NCI-H2227 (cell line): ENCODE measurements around the gene ATF6.

Experiments
- DNase-seq: peaks from one replicate; lab custom pipeline; 2025; ENCODE audit not compliant: unreplicated experiment; lab: John Stamatoyannopoulos, UW

ATF6 gene

DNA sequence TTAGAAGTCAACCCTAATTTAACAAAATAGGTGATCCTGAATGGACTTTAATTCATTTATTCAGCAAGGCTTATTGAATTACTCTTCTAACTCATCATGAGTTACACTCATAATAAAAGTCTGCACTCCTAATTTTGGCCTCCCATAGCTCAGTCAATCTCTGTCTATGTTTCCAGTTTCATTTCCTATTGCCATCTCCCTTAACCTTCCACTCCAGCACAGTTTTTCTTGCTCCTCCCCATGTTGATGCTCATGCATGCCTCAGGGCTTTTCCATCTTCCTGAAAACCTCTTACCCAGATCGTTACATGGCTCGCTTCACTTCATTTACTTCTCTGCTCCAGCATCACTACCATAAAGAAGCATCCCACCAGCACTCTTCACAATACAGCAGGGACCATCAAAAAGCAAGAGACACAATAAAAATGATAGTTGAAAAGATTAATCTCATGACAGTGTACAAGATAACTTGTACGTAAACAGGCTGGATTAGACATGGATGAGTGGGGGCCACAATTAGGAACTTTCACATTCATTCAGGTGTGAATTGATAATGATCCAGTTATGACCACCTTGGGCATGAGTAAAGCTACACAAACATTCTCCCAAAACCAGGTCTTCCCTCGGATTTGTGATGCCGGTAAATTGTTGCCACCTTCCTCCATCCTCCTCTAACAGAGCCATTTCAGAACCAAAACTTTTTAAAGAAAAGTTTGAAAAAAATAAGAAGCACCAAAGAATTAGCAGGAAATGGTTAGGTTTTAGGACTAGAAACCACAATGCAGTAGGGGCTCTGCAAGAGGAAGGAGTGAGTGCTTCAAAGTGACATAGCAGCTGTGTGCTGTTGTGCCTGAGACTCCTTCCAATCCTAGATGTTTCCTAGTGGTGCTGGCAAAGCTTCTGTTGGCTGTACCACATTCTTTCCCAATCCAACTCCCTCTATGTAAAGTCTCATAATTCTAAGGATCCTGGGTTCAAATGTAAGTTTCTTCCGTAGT, 167.8 kb downstream of the ATF6 start:
- DNase-seq, result no peak

DNA sequence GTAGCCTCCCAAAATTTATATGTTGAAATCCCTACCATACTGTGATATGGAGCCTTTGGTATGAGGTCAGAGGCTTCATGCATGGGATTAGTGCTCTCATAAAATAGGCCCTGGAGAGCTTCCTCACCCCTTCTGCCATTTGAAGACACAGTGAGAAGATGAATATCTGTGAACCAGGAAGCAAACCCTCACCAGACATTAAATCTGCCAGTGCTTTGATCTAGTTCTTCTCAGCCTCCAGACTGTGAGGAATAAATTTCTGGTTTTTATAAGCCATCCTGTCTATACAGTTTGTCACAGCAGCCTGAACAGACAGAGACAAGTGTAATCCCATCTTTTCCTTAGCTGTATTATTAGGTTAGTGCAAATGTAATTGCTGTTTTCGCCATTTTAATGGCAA, 169.1 kb downstream of the ATF6 start:
- DNase-seq, result no peak

DNA sequence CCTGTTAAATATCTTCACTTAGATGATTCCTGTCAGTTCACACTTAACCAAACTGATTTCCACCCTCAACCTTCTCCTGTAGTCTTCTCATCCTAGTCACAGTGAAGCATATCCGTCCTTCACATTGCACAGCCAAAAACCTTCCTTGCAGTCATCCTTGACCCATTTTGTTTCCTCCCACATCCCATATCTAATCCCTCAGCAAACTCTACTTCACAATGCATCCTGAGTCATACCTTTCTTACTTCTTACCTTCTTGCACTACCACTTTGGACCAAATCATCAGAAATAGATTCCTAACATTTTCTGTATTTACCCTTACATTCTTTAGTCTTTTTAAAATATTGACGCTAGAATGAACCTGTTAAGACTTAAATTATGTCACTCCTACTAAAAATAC, 170.7 kb downstream of the ATF6 start:
- no peak for DNase-seq

DNA sequence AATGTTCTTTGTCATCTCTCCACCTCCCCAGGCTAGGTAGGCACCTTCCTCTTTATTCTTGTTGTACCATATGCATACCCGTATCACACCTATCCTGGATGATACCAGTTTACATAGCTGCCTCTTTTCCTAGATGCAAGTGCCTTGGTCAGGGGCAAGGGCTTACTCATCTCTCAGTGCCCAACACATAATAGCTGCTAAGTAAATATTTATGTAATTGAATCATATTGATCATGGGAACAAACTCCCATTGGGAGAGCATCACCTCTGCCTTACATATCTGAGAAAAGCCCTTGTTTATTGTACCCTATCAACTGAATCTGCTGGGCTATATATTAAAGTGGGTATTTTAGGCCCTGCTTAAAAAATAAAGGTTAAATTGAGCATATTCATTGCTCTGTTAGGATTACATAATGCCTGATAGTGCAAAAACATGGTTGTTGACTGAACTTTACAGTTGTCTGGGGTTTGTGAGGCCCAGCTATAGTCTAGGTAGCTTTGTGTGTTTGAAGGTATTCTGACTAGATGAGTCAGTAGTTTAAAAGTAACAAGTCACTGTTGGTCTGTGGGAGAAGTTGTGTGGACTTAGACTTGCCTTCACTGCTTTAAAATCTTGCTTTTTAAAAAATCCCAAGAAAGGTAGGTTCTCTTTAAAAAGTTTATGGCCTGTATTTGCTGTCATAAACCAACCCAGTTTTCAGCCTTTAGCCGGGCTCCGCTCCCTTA, 174.9 kb downstream of the ATF6 start:
- DNase-seq, result no peak

DNA sequence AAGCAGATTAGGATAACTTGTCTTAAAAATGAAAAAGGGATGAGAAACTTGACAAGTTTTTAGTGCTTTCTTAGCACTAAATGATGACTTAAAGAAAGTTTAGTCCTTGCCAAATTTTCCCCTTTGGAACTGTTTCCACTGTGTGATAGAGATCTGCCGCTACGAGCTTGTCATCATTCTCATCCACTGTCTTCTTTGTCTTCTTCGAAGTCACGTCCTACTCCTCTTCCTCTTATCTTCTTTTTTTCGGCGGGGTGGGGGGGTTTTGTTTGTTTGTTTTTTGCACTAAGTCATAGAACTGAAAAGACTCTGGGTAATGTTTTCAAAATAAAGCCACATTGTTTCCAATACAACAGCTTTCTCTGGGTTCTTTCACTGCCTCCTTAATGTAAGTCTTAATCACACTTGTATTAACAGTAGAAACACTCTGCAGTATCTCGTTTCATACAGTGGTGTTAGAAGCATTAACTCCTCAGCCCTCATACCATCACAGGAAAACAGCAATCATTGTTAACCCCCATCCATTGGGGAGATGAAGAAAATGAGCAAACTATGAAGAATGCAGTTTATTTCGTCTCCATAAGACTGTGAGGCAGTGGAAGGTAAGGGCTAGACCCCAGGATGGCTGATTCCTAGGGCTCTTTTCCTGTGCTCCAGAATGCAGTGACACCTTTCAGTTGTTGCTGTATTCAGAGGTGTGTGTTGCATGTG, 175.8 kb downstream of the ATF6 start:
- no peak for DNase-seq

DNA sequence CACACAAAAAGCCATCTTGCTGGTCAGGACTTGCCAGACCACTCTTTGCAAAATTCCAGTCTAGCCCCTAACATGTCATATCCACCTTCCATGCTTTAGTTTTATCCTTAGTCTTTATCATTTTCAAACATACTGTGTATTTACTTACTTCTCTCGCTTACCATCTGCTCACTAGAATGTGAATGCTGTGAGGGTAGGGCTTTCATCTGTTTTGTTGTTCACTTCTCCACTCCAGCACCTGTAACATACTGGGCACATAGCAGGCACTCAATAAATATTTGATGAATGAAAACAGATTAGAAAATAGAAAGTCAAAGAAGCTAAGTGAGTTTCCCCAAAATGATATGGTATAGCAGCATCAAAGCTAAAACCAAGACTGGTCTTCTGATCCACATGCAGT, 177.6 kb downstream of the ATF6 start:
- no peak for DNase-seq

DNA sequence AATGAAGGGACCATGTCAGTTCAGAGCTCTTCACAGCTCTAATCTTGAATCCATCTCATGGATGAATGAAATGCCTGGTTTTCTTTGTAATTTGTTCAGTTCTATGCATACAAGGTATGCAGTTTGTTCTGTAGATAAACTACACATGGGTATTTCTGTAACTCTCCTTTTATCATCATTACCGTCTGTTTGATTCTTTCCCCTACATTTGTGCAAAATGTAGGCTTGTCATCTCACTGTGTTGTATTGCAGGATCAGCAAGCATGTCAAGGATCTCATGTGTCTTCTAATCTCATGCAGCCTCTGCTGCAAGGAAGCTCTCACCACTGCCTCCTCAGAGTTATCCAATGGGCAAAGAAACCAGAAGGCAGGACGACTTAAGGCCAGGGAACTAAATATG, 178.3 kb downstream of the ATF6 start:
- DNase-seq, result no peak

DNA sequence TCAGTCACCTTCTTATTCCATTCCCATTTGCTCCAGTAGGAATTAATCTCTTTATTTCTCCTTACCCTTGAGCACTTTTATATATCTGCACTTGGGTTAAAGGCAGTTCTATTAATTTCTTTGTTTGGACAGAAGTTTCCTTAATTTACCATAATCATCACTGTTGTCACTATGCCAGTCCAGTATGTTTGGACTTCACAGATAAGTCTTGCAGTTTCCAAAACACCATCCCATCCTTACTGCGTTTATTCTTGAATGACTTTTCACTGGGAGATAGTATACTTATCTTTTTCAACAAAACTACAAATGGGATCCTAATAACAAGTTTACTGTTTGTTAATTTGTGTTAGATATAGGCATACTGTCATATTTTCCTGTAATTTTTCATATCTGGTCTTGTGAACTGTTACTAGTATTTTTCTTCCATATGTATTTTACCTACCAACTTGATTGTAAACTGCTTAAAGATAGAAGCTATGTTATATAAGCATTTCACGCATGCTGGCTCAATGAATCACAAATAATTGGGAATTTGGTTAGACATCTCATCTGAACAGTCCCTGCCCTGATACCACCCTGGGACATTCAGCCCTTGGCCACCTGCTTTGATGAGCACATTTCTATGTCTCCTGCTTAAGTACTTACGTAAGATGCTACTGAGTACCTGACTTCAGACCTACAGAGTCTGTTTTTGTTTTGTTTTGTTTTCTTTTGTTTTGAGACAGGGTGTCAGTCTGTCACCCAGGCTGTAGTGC, 179.4 kb downstream of the ATF6 start:
- DNase-seq, result no peak

DNA sequence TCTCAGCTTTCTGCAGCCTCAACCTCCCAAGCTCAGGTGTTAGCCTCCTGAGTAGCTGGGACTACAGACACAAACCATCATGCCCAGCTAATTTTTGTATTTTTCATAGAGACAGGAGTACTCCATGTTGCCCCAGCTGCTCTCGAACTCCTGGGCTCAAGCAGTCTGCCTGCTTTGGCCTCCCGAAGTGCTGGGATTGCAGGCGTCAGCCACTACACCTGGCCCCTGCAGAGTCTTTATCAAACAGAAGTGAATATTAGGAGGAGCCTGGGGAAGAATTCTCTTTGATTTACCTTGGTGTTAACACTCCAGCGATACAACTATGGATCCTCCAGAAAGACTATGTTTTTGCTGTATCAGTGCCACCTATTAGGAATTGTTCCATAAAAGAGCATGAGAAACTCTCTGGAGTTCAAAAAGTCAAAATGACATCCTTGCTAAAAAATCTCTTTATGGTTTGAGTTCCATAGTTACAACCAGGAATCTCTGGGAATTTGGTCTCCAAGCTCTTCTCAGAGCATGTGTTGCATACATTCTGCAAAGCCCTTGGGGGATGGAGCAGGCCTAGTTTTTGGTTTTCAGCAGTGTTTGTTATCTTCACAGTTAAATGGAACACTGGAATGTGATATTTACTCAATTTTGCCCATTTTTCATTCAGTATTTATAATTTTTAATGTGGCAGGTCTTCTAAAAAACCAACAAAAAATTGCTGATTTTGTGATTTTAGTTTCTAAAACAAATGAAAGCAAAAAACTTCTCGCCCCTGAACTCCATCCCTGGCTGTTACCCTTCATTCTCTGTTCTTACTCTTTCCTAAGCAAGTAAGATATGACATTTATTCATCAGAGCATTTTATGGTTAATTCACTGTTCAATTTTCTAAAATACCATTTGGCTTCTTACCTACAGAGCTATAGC, 180.2 kb downstream of the ATF6 start:
- DNase-seq, result no peak

DNA sequence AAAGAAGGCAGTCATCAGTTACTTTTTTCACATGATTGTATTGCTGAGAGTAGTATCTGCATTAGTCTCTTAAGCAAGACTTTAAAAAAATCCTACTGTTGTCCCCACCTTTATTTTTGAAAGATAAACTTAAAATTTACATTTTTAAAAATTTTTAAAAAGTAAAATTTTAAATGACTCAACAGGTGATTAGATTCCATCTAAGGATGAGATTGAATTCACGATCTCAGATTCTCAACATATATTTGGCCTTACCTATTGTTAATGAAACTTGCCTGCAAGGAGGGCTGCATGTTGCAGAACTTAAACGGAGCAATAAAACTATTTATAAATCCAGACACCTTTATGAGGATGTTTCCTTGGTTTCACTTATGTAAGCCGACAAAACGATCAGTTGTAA, 182.3 kb downstream of the ATF6 start:
- no peak for DNase-seq

DNA sequence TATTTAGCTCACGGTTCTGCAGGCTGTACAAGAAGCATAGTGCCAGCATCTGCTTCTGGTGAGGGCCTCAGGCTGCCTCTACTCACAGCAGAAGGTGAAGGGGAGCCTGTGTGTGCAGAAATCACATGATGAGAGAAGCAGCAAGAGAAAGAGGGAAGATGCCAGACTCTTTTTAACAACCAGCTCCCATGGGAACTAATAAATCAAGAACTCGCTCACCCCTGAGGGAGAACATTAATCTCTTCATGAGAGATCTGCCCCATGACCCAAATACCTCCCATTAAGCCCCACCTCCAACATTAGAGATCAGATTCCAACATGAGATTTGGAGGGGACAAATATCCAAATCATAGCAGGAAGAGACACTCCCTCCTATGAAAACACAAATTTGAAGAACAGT, 183.4 kb downstream of the ATF6 start:
- DNase-seq, result no peak

DNA sequence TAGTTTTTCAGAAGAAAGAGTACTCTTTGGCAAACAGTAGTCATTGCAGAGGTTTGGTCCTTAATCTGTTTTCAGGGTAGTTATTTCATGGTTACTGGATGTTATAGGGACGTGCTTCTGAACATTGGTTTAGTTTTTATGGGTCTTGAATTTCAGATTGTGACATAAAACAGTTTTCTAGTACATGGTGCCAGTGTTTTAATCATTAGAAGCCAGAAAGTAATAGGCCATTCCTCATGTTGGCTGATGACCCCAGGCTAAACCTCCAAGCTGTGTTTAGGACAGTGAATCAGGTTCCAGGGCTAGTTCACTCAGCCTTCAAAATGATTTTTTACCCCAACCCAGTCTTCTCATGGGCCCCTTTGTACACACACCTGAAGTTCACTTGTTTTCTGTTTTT, 184.3 kb downstream of the ATF6 start:
- no peak for DNase-seq

DNA sequence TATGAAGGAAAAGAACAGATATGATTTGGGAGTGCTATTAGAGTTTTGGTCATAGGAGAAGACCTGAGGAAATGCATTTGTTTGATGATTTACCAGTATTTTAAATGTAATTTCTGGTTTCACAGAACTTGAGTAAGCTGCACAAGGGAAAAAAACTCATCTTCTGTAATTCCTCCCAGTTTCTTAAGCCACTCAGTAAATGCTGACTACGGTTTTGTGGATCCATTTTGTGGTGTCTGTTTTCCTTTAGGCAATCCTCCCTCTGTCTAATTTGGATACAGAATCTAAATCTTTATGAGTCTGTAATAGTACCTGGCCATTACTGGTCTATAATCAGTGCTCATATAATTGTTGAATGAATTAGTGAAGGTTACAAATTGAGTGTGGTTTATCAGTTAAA, 185.5 kb downstream of the ATF6 start:
- no peak for DNase-seq

DNA sequence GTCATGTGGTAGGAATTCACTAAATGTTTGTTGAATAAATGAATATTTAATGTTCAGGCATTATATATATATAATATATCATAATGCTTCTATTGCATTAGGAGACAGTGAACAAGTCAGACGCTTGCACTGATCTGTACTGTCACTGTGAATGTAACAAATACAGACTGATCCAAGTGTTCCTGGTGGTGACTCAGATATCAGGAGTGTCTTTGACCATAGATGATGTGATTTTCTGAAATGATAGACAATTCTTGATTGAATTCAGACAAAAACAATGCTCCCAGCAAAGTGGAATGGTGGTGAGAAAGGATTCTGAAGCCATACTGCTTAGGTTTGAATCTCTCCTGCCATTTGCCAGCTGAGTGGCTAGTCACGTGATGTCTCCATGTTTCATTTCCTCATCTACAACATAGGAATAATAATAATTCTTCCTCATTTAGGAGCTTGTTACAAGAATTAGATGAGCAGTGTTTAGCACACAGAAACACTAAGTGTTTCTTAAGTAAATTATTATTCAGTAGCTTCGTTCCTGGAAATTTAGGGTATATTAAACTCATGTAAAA, 186.6 kb downstream of the ATF6 start:
- no peak for DNase-seq

DNA sequence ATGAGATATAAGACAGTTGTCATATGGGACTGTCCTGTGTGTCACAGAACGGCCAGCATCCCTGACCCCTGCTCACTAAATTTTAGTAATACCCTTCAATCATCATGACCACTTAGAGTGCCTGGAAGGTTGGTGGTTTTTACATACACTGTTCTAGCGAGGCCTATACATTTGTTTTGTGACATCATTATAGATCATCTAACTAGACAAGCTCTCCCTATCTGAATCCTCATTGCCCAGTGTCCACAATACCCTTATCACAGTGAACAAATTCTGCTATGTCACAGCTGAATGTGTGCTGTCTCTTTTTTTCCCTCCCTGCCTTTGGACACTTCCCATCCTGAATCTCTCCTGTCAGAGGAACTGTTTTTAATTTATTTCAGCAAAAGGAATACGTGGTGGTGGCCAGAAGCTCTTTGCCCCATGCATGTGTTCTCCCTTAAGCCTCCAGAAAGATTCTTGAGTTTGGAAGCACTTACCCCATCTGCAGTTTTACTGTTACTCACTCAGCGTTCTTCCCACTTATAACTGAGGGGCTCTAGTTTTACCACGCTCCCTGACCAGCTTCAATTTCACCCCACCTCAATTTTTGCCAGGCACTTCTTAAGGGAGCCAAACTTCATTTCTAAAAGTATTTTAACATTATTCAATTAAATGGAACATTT, 187.3 kb downstream of the ATF6 start:
- no peak for DNase-seq

DNA sequence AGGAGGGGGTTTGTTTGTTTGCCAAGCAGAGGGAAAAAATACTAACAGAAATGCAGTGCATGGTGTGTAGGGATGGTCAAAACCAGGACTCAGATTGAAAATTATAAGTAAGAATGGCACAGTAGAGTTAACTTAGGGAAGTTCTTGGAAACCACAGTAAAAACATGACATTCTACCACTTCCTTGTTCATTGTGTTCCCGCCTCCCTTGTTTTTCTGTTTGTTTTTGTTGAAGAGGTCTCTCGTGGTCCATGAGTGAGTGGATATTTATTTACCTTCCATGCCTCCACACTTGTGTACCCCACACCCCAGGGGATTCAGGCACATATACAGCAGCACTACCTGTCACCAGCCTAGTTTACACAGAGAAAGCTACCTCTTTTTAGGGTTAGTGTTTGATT, 187.9 kb downstream of the ATF6 start:
- no peak for DNase-seq

DNA sequence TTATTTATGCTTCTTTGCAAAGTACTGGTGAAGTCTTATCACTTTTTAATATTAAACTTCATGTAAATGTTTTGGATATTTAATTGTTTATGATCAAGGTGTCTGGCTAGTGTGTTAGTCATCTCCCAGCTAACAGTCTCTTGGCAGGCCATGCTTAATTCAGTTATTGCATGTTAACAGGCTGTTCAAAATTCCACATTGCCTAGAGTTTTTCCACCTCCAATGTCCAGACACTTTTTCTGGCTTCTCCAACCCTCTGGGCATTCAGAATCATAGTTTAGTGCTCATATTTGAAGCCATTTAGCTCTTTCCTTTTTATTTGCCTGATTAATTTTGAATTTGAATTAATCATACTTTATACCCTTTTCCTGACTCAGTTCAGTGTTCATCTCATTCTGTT, 188.3 kb downstream of the ATF6 start:
- no peak for DNase-seq

DNA sequence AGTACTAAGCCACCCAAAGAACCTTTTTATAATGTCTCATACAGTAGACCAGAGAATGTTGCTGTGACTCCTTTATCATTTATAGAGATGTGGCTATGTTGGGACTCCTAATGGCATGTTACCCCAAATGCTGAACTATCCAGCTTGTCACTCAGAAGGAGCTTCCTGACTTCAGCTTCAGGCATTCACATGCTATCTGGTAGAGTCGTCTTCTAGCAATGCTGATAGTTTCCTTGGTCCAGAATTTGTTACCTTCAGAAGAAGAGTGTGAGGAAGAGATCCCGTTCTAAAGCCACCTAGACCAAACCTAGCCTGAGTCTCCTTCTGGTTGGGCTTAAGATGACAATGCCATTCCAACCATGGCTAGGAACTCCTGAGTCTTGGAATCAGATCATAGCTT, 189.5 kb downstream of the ATF6 start:
- no peak for DNase-seq

DNA sequence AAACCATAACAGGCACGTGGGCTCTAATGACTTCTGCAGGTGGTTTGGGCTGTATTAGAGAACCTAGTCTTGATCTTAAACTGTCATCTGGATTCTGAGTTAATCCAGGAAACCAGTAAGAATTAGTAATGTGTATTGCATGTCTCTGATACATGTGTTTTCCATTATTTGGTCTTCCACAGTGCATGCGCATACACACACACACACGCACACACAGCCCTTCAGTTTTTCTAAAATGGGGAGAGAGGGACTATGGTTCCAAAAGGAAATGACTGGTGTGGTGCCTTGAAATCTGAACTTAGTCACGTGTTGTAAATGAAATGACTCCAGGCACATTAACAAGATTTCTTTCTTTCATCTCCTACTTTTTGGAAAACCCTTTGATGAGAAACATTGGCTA, 190.0 kb downstream of the ATF6 start:
- DNase-seq, result no peak
